ENCODE measurements around the gene OPTN.
"Not testable (repeated sequence)": the region's sequence is repeated elsewhere in the genome, so short reads cannot be mapped to it uniquely, and the experiment has no call there.

OPTN gene

GRCh38 chr10:13140627-13141190 lies 40.7 kb downstream of the OPTN start:
- no peak for TF ChIP-seq CTCF (IDR thresholded peaks at IDR 0.05; ENCODE audit: borderline replicate concordance, control extremely low read depth, extremely low read depth, insufficient read depth, missing control alignments)
- DNase-seq (ENCODE audit: low spot score): no peak
- in situ Hi-C loops (cut with MboI; ENCODE audit: low sequenced_read_pairs, unreplicated experiment): no loop called here

GRCh38 chr10:13143766-13144165 lies 43.8 kb downstream of the OPTN start:
- in situ Hi-C loops (cut with MboI; ENCODE audit: low sequenced_read_pairs, unreplicated experiment): no loop called here
- no peak for DNase-seq (ENCODE audit: low spot score)

GRCh38 chr10:13144814-13145213 lies 44.9 kb downstream of the OPTN start:
- no peak for TF ChIP-seq CTCF (IDR thresholded peaks at IDR 0.05; ENCODE audit: borderline replicate concordance, control extremely low read depth, extremely low read depth, insufficient read depth, missing control alignments)
- no peak for DNase-seq (ENCODE audit: low spot score)
- in situ Hi-C loops (cut with MboI; ENCODE audit: low sequenced_read_pairs, unreplicated experiment): no loop called here

More at GRCh38 chr10:13143766-13144165, 43.8 kb downstream of the OPTN start:
- no peak for TF ChIP-seq CTCF (IDR thresholded peaks at IDR 0.05; ENCODE audit: borderline replicate concordance, control extremely low read depth, extremely low read depth, insufficient read depth, missing control alignments)

- in situ Hi-C loops (cut with MboI; ENCODE audit: low sequenced_read_pairs, unreplicated experiment): no loop called here
- TF ChIP-seq CTCF (IDR thresholded peaks at IDR 0.05; ENCODE audit: borderline replicate concordance, control extremely low read depth, extremely low read depth, insufficient read depth, missing control alignments): no peak
- no peak for DNase-seq (ENCODE audit: low spot score)
Measured at GRCh38 chr10:13146379-13146778, 46.4 kb downstream of the OPTN start.

- in situ Hi-C loops (cut with MboI; ENCODE audit: low sequenced_read_pairs, unreplicated experiment): no loop called here
- DNase-seq (ENCODE audit: low spot score): no peak
- no peak for TF ChIP-seq CTCF (IDR thresholded peaks at IDR 0.05; ENCODE audit: borderline replicate concordance, control extremely low read depth, extremely low read depth, insufficient read depth, missing control alignments)
Measured at GRCh38 chr10:13147161-13147560, 47.2 kb downstream of the OPTN start.

- in situ Hi-C loops (cut with MboI; ENCODE audit: low sequenced_read_pairs, unreplicated experiment): no loop called here
- TF ChIP-seq CTCF (IDR thresholded peaks at IDR 0.05; ENCODE audit: borderline replicate concordance, control extremely low read depth, extremely low read depth, insufficient read depth, missing control alignments): no peak
Measured at GRCh38 chr10:13152296-13152695, 52.3 kb downstream of the OPTN start.

GRCh38 chr10:13155860-13156259 lies 55.9 kb downstream of the OPTN start:
- in situ Hi-C loops (cut with MboI; ENCODE audit: low sequenced_read_pairs, unreplicated experiment); DNase-seq (ENCODE audit: low spot score): not testable (repeated sequence)

More at GRCh38 chr10:13152296-13152695, 52.3 kb downstream of the OPTN start:
- DNase-seq (ENCODE audit: low spot score): no peak
